GM12801 (cell line): Measurements from ENCODE around the gene P3H2.

Experiments
- CTCF ChIP-seq: IDR thresholded peaks from one replicate; pipeline ENCODE4 v1.5.1; 2011; ENCODE audit warnings: control low read depth; ENCODE audit not compliant: insufficient read length; ENCODE audit errors: extremely low read depth

P3H2 gene

GRCh38 chr3:190109441-190109840 lies 11.3 kb downstream of the P3H2 start:
- no peak for TF ChIP-seq CTCF

- no peak for TF ChIP-seq CTCF
Measured at GRCh38 chr3:190108804-190109203, 11.9 kb downstream of the P3H2 start.

GRCh38 chr3:190105876-190106275 lies 14.8 kb downstream of the P3H2 start:
- TF ChIP-seq CTCF, result no peak

- no peak for TF ChIP-seq CTCF
Measured at GRCh38 chr3:190101320-190102011, 19.2 kb downstream of the P3H2 start.

GRCh38 chr3:190099099-190099498 lies 21.6 kb downstream of the P3H2 start:
- TF ChIP-seq CTCF, result no peak

GRCh38 chr3:190097617-190098016 lies 23.1 kb downstream of the P3H2 start:
- no peak for TF ChIP-seq CTCF

- TF ChIP-seq CTCF, result no peak
Measured at GRCh38 chr3:190097025-190097424, 23.7 kb downstream of the P3H2 start.
